Endothelial cell of umbilical vein (primary cell): Measurements from ENCODE around the gene PSMC4. TPM values are rescaled to one million over a fixed set of nuclear protein-coding genes. Genes with fewer than 3 reads are reported as not detected.

Experiments
- BruUV-seq: library from RNA; stranded (reverse); fragments of 400-500 nt; replicated peaks from 2 replicates; lab custom pipeline; 2021; lab: Mats Ljungman, UMichigan
- CTCF ChIA-PET: fragments of 300-600, 350-600 bp; sonication (Branson Sonifier 250); formaldehyde crosslinking; loops from one replicate; lab custom pipeline; 2021; ENCODE audit warnings: antibody characterized with exemption, inconsistent platforms; lab: Charles Lee
- POLR2A ChIA-PET: fragments of 300-600, 350-600 bp; sonication (Branson Sonifier 250); formaldehyde crosslinking; loops from one replicate; lab custom pipeline; 2021; ENCODE audit warnings: antibody characterized with exemption, inconsistent platforms; lab: Charles Lee
- DNase-seq: peaks from one replicate; pipeline ENCODE4 v3.0.0-alpha.2; 2011; ENCODE audit warnings: low read depth, low spot score
- FAIRE-seq: peaks from 2 replicates; lab custom pipeline; 2011; peaks lifted over from hg19 to GRCh38; lab: Jason Lieb, UNC
- H2AFZ ChIP-seq: 2 replicates; pipeline ENCODE4 v1.6.0; 2012; ENCODE audit warnings: low read depth, low read length, control low read depth, inconsistent platforms
- H3K27ac ChIP-seq: 2 replicates; pipeline ENCODE4 v1.5.1; 2011; ENCODE audit warnings: low read depth, mild to moderate bottlenecking, control low read depth, low read length, moderate library complexity; ENCODE audit not compliant: insufficient read depth
- H3K27me3 ChIP-seq, 2 experiments: 2 replicates each; pipeline versions ENCODE4 v1.6.0 to v1.6.1; 2011; ENCODE audit warnings: low read length in 2 of 2, mixed read lengths in 1 of 2; ENCODE audit not compliant: control insufficient read depth in 2 of 2, insufficient read depth in 2 of 2
- H3K36me3 ChIP-seq, 2 experiments: 2 replicates in 1 of 2; 3 replicates in 1 of 2; pipeline ENCODE4 v1.5.1; 2011; ENCODE audit warnings: low read length in 2 of 2, mild to moderate bottlenecking in 1 of 2, moderate library complexity in 1 of 2; ENCODE audit not compliant: control insufficient read depth in 2 of 2, insufficient read depth in 2 of 2; ENCODE audit errors: extremely low read depth in 1 of 2
- H3K4me1 ChIP-seq: 3 replicates; pipeline ENCODE4 v1.5.1; 2011; ENCODE audit warnings: mild to moderate bottlenecking, low read length; ENCODE audit not compliant: control insufficient read depth, insufficient read depth; ENCODE audit errors: extremely low read depth
- H3K4me2 ChIP-seq: 2 replicates; pipeline ENCODE4 v1.6.1; 2011; ENCODE audit warnings: low read length, control low read depth, mixed read lengths; ENCODE audit not compliant: insufficient read depth
- H3K4me3 ChIP-seq, 3 experiments: fragments of 200-600 bp in 1 of 3; sonication (generic), shearing (Covaris generic) in 1 of 3; replicated peaks in 1 of 3; 2 replicates each; pipeline ENCODE4 v1.5.1; 2011 to 2016; ENCODE audit warnings: control low read depth in 3 of 3, low read length in 3 of 3, mild to moderate bottlenecking in 2 of 3, inconsistent platforms in 1 of 3, low read depth in 1 of 3, moderate library complexity in 1 of 3; ENCODE audit not compliant: insufficient read depth in 1 of 3
- H3K79me2 ChIP-seq: 2 replicates; pipeline ENCODE4 v1.6.0; 2012; ENCODE audit warnings: low read length, inconsistent platforms; ENCODE audit not compliant: control insufficient read depth, insufficient read depth
- H3K9ac ChIP-seq: replicated peaks from 2 replicates; pipeline ENCODE3; 2011; ENCODE audit warnings: low read length, control low read depth; ENCODE audit not compliant: insufficient read depth; ENCODE audit errors: extremely low read depth
- H3K9me1 ChIP-seq: replicated peaks from 3 replicates; pipeline ENCODE4 v1.6.0; 2011; ENCODE audit warnings: mild to moderate bottlenecking, low read length; ENCODE audit not compliant: control insufficient read depth, insufficient read depth; ENCODE audit errors: extremely low read depth
- H3K9me3 ChIP-seq: replicated peaks from 2 replicates; pipeline ENCODE4 v1.5.1; 2012; ENCODE audit warnings: low read length, inconsistent platforms; ENCODE audit not compliant: control insufficient read depth, insufficient read depth
- H4K20me1 ChIP-seq: replicated peaks from 2 replicates; pipeline ENCODE3; 2011; ENCODE audit warnings: mild to moderate bottlenecking, low read length; ENCODE audit not compliant: control insufficient read depth, insufficient read depth; ENCODE audit errors: extremely low read depth
- FOS ChIP-seq: IDR thresholded peaks from 2 replicates; pipeline ENCODE4 v1.6.1; 2011; ENCODE audit warnings: mild to moderate bottlenecking, low read length, moderate library complexity, borderline replicate concordance; ENCODE audit not compliant: insufficient read depth
- GATA2 ChIP-seq: IDR thresholded peaks from 2 replicates; pipeline ENCODE4 v1.7.0; 2011; ENCODE audit warnings: low read depth, mild to moderate bottlenecking, moderate library complexity, mixed read lengths, low read length; ENCODE audit not compliant: insufficient read length, insufficient read depth
- JUN ChIP-seq: IDR thresholded peaks from 2 replicates; pipeline ENCODE4 v1.6.1; 2011; ENCODE audit warnings: borderline replicate concordance, low read depth; ENCODE audit not compliant: insufficient read length, insufficient read depth
- MAX ChIP-seq: IDR thresholded peaks from 2 replicates; pipeline ENCODE4 v1.6.1; 2011; ENCODE audit not compliant: insufficient read depth, insufficient read length
- MYC ChIP-seq: IDR thresholded peaks from one replicate; pipeline ENCODE4 v1.6.1; 2011; ENCODE audit warnings: mild to moderate bottlenecking, low read depth, low read length
- POLR2A ChIP-seq: IDR thresholded peaks from 2 replicates; pipeline ENCODE4 v1.6.1; 2012; ENCODE audit warnings: low read depth, mild to moderate bottlenecking, control low read depth, low read length
- POLR2AphosphoS5 ChIP-seq: IDR thresholded peaks from 2 replicates; pipeline ENCODE4 v1.6.1; 2012; ENCODE audit warnings: low read depth, mild to moderate bottlenecking, control low read depth, low read length, moderate library complexity; ENCODE audit not compliant: insufficient read depth
- dilution Hi-C: fragments of 300-500 bp; cut with MboI; formaldehyde crosslinking; loops from one replicate; pipeline ENCODE4 v1.15.0; 2019; ENCODE audit warnings: low sequenced_read_pairs; ENCODE audit not compliant: extremely low pct_ligation_motif_present
- intact Hi-C: fragments of 100-400 bp; cut with micrococcal nuclease; formaldehyde crosslinking; loops from one replicate; pipeline ENCODE4 v1.10.0; 2022
- polyA plus RNA-seq, 4 experiments: library from polyadenylated mRNA; depleted of rRNA in 3 of 4; stranded (reverse) in 3 of 4; unstranded in 1 of 4; fragments of >200 nt; gene quantifications; 2 replicates each; pipeline versions ENCODE4 v1.2.1 to v1.2.3, GENCODE V29; 2011 to 2012; ENCODE audit warnings: missing spikeins in 1 of 4
- total RNA-seq: library from RNA; stranded (reverse); gene quantifications from 2 replicates; pipeline ENCODE4 v1.2.3, GENCODE V29; 2021
- TF ChIP-seq, protein P1 (sequence below), 2 donors: IDR thresholded peaks; 1 replicate in 1 of 2; 2 replicates in 1 of 2; pipeline ENCODE4 v1.5.1; 2011; ENCODE audit warnings: low read length in 2 of 2, mild to moderate bottlenecking in 2 of 2, moderate library complexity in 2 of 2, control low read depth in 1 of 2, inconsistent platforms in 1 of 2, low read depth in 1 of 2; ENCODE audit not compliant: insufficient read depth in 1 of 2; ENCODE audit errors: extremely low read depth in 1 of 2

The PSMC4 gene
- total and polyA plus RNA-seq, 2 donors (not counting 3 experiments of a cell fraction or from before 2014, with no cell fraction given), result 110 to 114 TPM

DNA sequence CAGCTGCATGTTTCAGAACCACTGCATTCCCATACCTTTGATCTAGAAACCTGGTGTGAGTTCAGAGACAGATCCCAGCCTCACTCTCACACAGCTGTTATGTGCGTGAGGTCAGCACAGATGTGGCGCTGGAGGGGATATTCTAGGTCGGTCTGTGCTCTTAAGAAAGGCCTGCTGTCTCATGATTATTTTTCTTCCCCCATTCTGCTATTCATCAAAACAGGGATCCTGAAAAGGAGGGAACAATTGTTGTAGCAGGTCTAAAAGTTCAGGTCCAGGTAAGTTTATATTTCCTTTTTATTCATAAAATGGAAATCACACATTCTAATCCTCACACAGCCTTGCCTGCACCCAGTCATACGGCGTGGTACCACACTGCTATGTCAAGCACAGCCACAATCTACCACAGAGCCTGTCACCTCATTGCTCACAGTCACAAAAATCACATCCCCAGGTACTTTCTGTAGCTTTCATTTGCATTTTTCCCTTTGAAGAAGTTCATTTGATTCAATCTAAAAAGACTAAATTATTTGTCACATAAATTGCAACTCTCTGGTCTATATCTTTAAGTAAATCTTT lies 26.8 kb downstream of the PSMC4 start:
- BruUV-seq, result no TSS peak

More for the DNA sequence above, 26.8 kb downstream of the PSMC4 start:
- POLR2A ChIA-PET, result interaction anchor here (1.2 kb wide), 1 partner anchor 27 kb away, joined by 4 read pairs; the partner anchor contains the start of gene PSMC4
- H3K4me2 ChIP-seq, result peak overlapping the region; percentile 59
- H4K20me1 ChIP-seq, result no peaks in the 10 kb centered on the region
- TF ChIP-seq FOS (no peak), MYC (no peak), POLR2AphosphoS5 (no peak), MAX (no peak), JUN (no peak), POLR2A (no peak), GATA2 (no peak)
- TF ChIP-seq, protein P1, sequence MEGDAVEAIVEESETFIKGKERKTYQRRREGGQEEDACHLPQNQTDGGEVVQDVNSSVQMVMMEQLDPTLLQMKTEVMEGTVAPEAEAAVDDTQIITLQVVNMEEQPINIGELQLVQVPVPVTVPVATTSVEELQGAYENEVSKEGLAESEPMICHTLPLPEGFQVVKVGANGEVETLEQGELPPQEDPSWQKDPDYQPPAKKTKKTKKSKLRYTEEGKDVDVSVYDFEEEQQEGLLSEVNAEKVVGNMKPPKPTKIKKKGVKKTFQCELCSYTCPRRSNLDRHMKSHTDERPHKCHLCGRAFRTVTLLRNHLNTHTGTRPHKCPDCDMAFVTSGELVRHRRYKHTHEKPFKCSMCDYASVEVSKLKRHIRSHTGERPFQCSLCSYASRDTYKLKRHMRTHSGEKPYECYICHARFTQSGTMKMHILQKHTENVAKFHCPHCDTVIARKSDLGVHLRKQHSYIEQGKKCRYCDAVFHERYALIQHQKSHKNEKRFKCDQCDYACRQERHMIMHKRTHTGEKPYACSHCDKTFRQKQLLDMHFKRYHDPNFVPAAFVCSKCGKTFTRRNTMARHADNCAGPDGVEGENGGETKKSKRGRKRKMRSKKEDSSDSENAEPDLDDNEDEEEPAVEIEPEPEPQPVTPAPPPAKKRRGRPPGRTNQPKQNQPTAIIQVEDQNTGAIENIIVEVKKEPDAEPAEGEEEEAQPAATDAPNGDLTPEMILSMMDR (IDR thresholded peaks at IDR 0.05; ENCODE audit: extremely low read depth in 1 of 2, insufficient read depth in 1 of 2, low read depth in 1 of 2, low read length in 2 of 2), result no peak
- intact Hi-C loops, result no loop called here
- DNase-seq (no peak), FAIRE-seq (no peak)
- peak overlapping the region; percentile 94 for H2AFZ ChIP-seq
- CTCF ChIA-PET, result interaction anchor here (1.0 kb wide), 1 partner anchor 27 kb away, joined by 3 read pairs; the partner anchor contains the start of gene PSMC4
- H3K4me3 ChIP-seq, result peak overlapping the region; percentile 42 to 76 (median 70)
- no peaks in the 10 kb centered on the region for H3K9me3 ChIP-seq
- dilution Hi-C loops, result no loop called here
- H3K9me1 ChIP-seq, result no peaks in the 10 kb centered on the region
- peak overlapping the region; percentile 74 for H3K27ac ChIP-seq
- H3K79me2 ChIP-seq, result peaks cover 3% of the 10 kb centered on the region
- H3K36me3 ChIP-seq, result no peaks in the 10 kb centered on the region
- peak overlapping the region; percentile 85 for H3K9ac ChIP-seq
- H3K4me1 ChIP-seq, result peaks cover 11% of the 10 kb centered on the region
- no peaks in the 10 kb centered on the region for H3K27me3 ChIP-seq
